ENCODE data around the gene CUL4A. TPM values are rescaled to one million over a fixed set of nuclear protein-coding genes. Genes with fewer than 3 reads are reported as not detected.
"Not testable (repeated sequence)": the region's sequence is repeated elsewhere in the genome, so short reads cannot be mapped to it uniquely, and the experiment has no call there.

Gene CUL4A
- polyA plus RNA-seq, 4 donors, result 59.7 to 87.2 (median 82.7) TPM

GRCh38 chr13:113232208-113233003 lies 23.0 kb downstream of the CUL4A start:
- no peak for DNase-seq (ENCODE audit: low read depth in 4 of 4, low spot score in 3 of 4)

GRCh38 chr13:113233101-113233500 lies 23.7 kb downstream of the CUL4A start:
- DNase-seq (ENCODE audit: low read depth in 4 of 4, low spot score in 3 of 4), result no peak

GRCh38 chr13:113238536-113238935 lies 29.1 kb downstream of the CUL4A start:
- no peak for DNase-seq (ENCODE audit: low read depth in 4 of 4, low spot score in 3 of 4)

- DNase-seq (ENCODE audit: low read depth in 4 of 4, low spot score in 3 of 4), result no peak
Observed at GRCh38 chr13:113239357-113239756, 29.9 kb downstream of the CUL4A start.

GRCh38 chr13:113239986-113240385 lies 30.6 kb downstream of the CUL4A start:
- DNase-seq (ENCODE audit: low read depth in 4 of 4, low spot score in 3 of 4), result no peak

- DNase-seq (ENCODE audit: low read depth in 4 of 4, low spot score in 3 of 4), result not testable (repeated sequence)
Observed at GRCh38 chr13:113241623-113242022, 32.2 kb downstream of the CUL4A start.

- no peak for DNase-seq (ENCODE audit: low read depth in 4 of 4, low spot score in 3 of 4)
Observed at GRCh38 chr13:113243847-113244246, 34.4 kb downstream of the CUL4A start.

GRCh38 chr13:113245849-113246796 lies 36.7 kb downstream of the CUL4A start:
- DNase-seq (ENCODE audit: low read depth in 4 of 4, low spot score in 3 of 4), result no peak

- DNase-seq (ENCODE audit: low read depth in 4 of 4, low spot score in 3 of 4), result no peak
Observed at GRCh38 chr13:113252516-113253095, 43.2 kb downstream of the CUL4A start.

- not testable (repeated sequence) for DNase-seq (ENCODE audit: low read depth in 4 of 4, low spot score in 3 of 4)
Observed at GRCh38 chr13:113257908-113258307, 48.5 kb downstream of the CUL4A start.

- no peak for DNase-seq (ENCODE audit: low read depth in 4 of 4, low spot score in 3 of 4)
Observed at GRCh38 chr13:113258321-113259054, 49.1 kb downstream of the CUL4A start.

- no peak for DNase-seq (ENCODE audit: low read depth in 4 of 4, low spot score in 3 of 4)
Observed at GRCh38 chr13:113260996-113261395, 51.6 kb downstream of the CUL4A start.

GRCh38 chr13:113263016-113263415 lies 53.6 kb downstream of the CUL4A start:
- not testable (repeated sequence) for DNase-seq (ENCODE audit: low read depth in 4 of 4, low spot score in 3 of 4)

GRCh38 chr13:113267642-113268405 lies 58.4 kb downstream of the CUL4A start:
- DNase-seq (ENCODE audit: low read depth in 4 of 4, low spot score in 3 of 4), result no peak

GRCh38 chr13:113272031-113272430 lies 62.6 kb downstream of the CUL4A start:
- DNase-seq (ENCODE audit: low read depth in 4 of 4, low spot score in 3 of 4), result no peak

GRCh38 chr13:113272701-113273181 lies 63.3 kb downstream of the CUL4A start:
- no peak for DNase-seq (ENCODE audit: low read depth in 4 of 4, low spot score in 3 of 4)

- DNase-seq (ENCODE audit: low read depth in 4 of 4, low spot score in 3 of 4), result no peak
Observed at GRCh38 chr13:113273321-113273720, 63.9 kb downstream of the CUL4A start.

- DNase-seq (ENCODE audit: low read depth in 4 of 4, low spot score in 3 of 4), result no peak
Observed at GRCh38 chr13:113273851-113274590, 64.6 kb downstream of the CUL4A start.

GRCh38 chr13:113274721-113275120 lies 65.3 kb downstream of the CUL4A start:
- DNase-seq (ENCODE audit: low read depth in 4 of 4, low spot score in 3 of 4), result no peak

Measured in left renal pelvis (tissue), 4 donors.